HepG2 (cell line): ENCODE data around the gene MATN1. TPM values are rescaled to one million over a fixed set of nuclear protein-coding genes. Genes with fewer than 3 reads are reported as not detected.
A peak's percentile ranks its signal among the peaks of the same experiment; 100 is the strongest.

Source experiments
- ATAC-seq: fragments of 200-7000 bp; cut with Tn5 transposase; 3 replicates; pipeline ENCODE4 v1.9.1; 2020; ENCODE audit warnings: mild to moderate bottlenecking, moderate library complexity
- BruUV-seq: library from RNA; stranded (reverse); fragments of 400-500 nt; replicated peaks from 2 replicates; lab custom pipeline; 2021; lab: Mats Ljungman, UMichigan
- CTCF ChIA-PET: fragments of 300-600 bp; formaldehyde crosslinking; extraction: SDS; loops from one replicate; lab custom pipeline; 2021; ENCODE audit warnings: low total read pairs, inconsistent platforms, low intra/inter-chr PET ratio; lab: Yijun Ruan, JAX
- POLR2A ChIA-PET: fragments of 350-600 bp; sonication (Branson Sonifier 250); formaldehyde crosslinking; loops from one replicate; lab custom pipeline; 2020; ENCODE audit warnings: antibody characterized with exemption, inconsistent platforms; lab: Yijun Ruan, JAX
- DNase-seq: peaks from one replicate; pipeline ENCODE4 v3.0.0-alpha.2; 2015; ENCODE audit warnings: low spot score
- FAIRE-seq: peaks from 3 replicates; lab custom pipeline; 2011; peaks lifted over from hg19 to GRCh38; lab: Jason Lieb, UNC
- H2AFZ ChIP-seq: one replicate; pipeline ENCODE4 v1.6.1; 2011; ENCODE audit warnings: low read length, inconsistent platforms
- H3K27ac ChIP-seq: fragments of 300-600 bp; 3 replicates; pipeline ENCODE4 v1.8.0; 2011; ENCODE audit warnings: mixed run types, mild to moderate bottlenecking, mixed read lengths, low read length, inconsistent platforms; ENCODE audit not compliant: insufficient read depth; ENCODE audit errors: extremely low read length
- H3K27me3 ChIP-seq, 2 experiments: fragments of 200-600 bp in 1 of 2; 2 replicates in 1 of 2; 3 replicates in 1 of 2; pipeline versions ENCODE4 v1.6.0 to v1.8.0; 2011; ENCODE audit warnings: low read length in 2 of 2, mild to moderate bottlenecking in 2 of 2, moderate library complexity in 2 of 2, inconsistent platforms in 1 of 2; ENCODE audit not compliant: insufficient read depth in 2 of 2, control insufficient read depth in 1 of 2
- H3K36me3 ChIP-seq, 2 experiments: fragments of 200-600 bp in 1 of 2; replicated peaks in 1 of 2; 2 replicates in 1 of 2; 3 replicates in 1 of 2; pipeline versions ENCODE4 v1.5.1 to v1.8.0; 2011; ENCODE audit warnings: low read length in 2 of 2, inconsistent platforms in 1 of 2; ENCODE audit not compliant: insufficient read depth in 2 of 2, control insufficient read depth in 1 of 2
- H3K4me1 ChIP-seq: 2 replicates; pipeline ENCODE4 v1.5.1; 2012; ENCODE audit warnings: low read length, inconsistent platforms; ENCODE audit not compliant: insufficient read depth
- H3K4me2 ChIP-seq: 2 replicates; pipeline ENCODE4 v1.6.0; 2011; ENCODE audit warnings: low read depth, low read length, inconsistent platforms
- H3K4me3 ChIP-seq, 3 experiments: fragments of 200-600 bp in 1 of 3; sonication (generic), shearing (Covaris generic) in 1 of 3; replicated peaks in 1 of 3; 2 replicates each; pipeline ENCODE4 v1.5.1; 2011 to 2016; ENCODE audit warnings: low read length in 3 of 3, inconsistent platforms in 2 of 3, low read depth in 2 of 3, mild to moderate bottlenecking in 2 of 3, control low read depth in 1 of 3, mixed read lengths in 1 of 3; ENCODE audit not compliant: insufficient read depth in 1 of 3
- H3K79me2 ChIP-seq: one replicate; pipeline ENCODE4 v1.6.1; 2011; ENCODE audit warnings: low read length, inconsistent platforms; ENCODE audit not compliant: insufficient read depth
- H3K9ac ChIP-seq: 2 replicates; pipeline ENCODE4 v1.6.0; 2011; ENCODE audit warnings: mild to moderate bottlenecking, low read depth, low read length, inconsistent platforms; ENCODE audit not compliant: insufficient read depth
- H3K9me3 ChIP-seq: 2 replicates; pipeline ENCODE4 v1.5.1; 2012; ENCODE audit warnings: mild to moderate bottlenecking, low read length
- H4K20me1 ChIP-seq: 2 replicates; pipeline ENCODE4 v1.6.0; 2011; ENCODE audit warnings: inconsistent platforms, mild to moderate bottlenecking, low read length, moderate library complexity; ENCODE audit not compliant: insufficient read depth
- BCLAF1 ChIP-seq: fragments of 450-650 bp; IDR thresholded peaks from 2 replicates; pipeline ENCODE4 v1.6.1; 2017; ENCODE audit warnings: mild to moderate bottlenecking
- DDIT3 ChIP-seq: sonication (generic); formaldehyde crosslinking; IDR thresholded peaks from 2 replicates; pipeline ENCODE4 v1.4.0; 2020; ENCODE audit warnings: mild to moderate bottlenecking, missing genetic modification reagents
- EED ChIP-seq: sonication (generic); formaldehyde crosslinking; IDR thresholded peaks from 2 replicates; pipeline ENCODE4 v1.5.0; 2020; ENCODE audit warnings: mild to moderate bottlenecking, missing genetic modification reagents
- KDM3A ChIP-seq: IDR thresholded peaks from 2 replicates; pipeline ENCODE4 v1.6.1; 2018; ENCODE audit warnings: low read depth, missing compliant biosample characterization
- MLX ChIP-seq: IDR thresholded peaks from 2 replicates; pipeline ENCODE4 v1.6.1; 2016
- NR3C1 ChIP-seq: sonication (generic); formaldehyde crosslinking; IDR thresholded peaks from 2 replicates; pipeline ENCODE4 v1.4.0; 2020; ENCODE audit warnings: missing genetic modification reagents
- PRMT3 ChIP-seq: sonication (generic); formaldehyde crosslinking; IDR thresholded peaks from 2 replicates; pipeline ENCODE4 v1.8.1; 2022; ENCODE audit warnings: low read depth, mild to moderate bottlenecking, moderate library complexity, missing genetic modification reagents, borderline replicate concordance
- RAD21 ChIP-seq: fragments of 450-650 bp; formaldehyde crosslinking; IDR thresholded peaks from 2 replicates; pipeline ENCODE4 v1.5.0; 2020; ENCODE audit warnings: mild to moderate bottlenecking
- RFXAP ChIP-seq: sonication (generic); formaldehyde crosslinking; IDR thresholded peaks from 2 replicates; pipeline ENCODE4 v1.4.0; 2020; ENCODE audit warnings: missing genetic modification reagents, borderline replicate concordance
- SKIL ChIP-seq: sonication (generic); formaldehyde crosslinking; IDR thresholded peaks from 2 replicates; pipeline ENCODE4 v1.8.0; 2022; ENCODE audit warnings: missing genetic modification reagents, mild to moderate bottlenecking, moderate library complexity, borderline replicate concordance
- TGIF2 ChIP-seq: IDR thresholded peaks from 2 replicates; pipeline ENCODE4 v1.6.1; 2016; ENCODE audit warnings: control low read depth, missing compliant biosample characterization
- TSC22D2 ChIP-seq: sonication (generic); formaldehyde crosslinking; IDR thresholded peaks from 2 replicates; pipeline ENCODE4 v1.5.1; 2020; ENCODE audit warnings: missing genetic modification reagents, mild to moderate bottlenecking, borderline replicate concordance
- ZBTB37 ChIP-seq: sonication (generic); formaldehyde crosslinking; IDR thresholded peaks from 2 replicates; pipeline ENCODE4 v1.4.0; 2020; ENCODE audit warnings: mild to moderate bottlenecking, missing genetic modification reagents
- ZFP1 ChIP-seq: IDR thresholded peaks from 2 replicates; pipeline ENCODE4 v1.6.1; 2016
- ZNF382 ChIP-seq: sonication (generic); formaldehyde crosslinking; IDR thresholded peaks from 2 replicates; pipeline ENCODE4 v1.5.0; 2020; ENCODE audit warnings: missing genetic modification reagents, mild to moderate bottlenecking, borderline replicate concordance
- ZNF468 ChIP-seq: sonication (generic); formaldehyde crosslinking; IDR thresholded peaks from 2 replicates; pipeline ENCODE4 v1.8.0; 2022; ENCODE audit warnings: mild to moderate bottlenecking, moderate library complexity, missing genetic modification reagents
- ZSCAN22 ChIP-seq: sonication (generic); formaldehyde crosslinking; IDR thresholded peaks from 2 replicates; pipeline ENCODE4 v1.4.0; 2020; ENCODE audit warnings: mild to moderate bottlenecking, missing genetic modification reagents
- WGBS: methylation state at CpG from one replicate; pipeline ENCODE4 v1.1.6; 2017; ENCODE audit warnings: low lambda C conversion rate; 5-methylcytosine and 5-hydroxymethylcytosine counted together
- in situ Hi-C: cut with HindIII; loops from 2 replicates; pipeline ENCODE4 v1.10.0; 2017; ENCODE audit warnings: low pct_unique_long_range_greater_than_20kb; ENCODE audit not compliant: extremely low pct_ligation_motif_present
- intact Hi-C: fragments of 100-400 bp; cut with micrococcal nuclease; formaldehyde crosslinking; loops from one replicate; pipeline ENCODE4 v1.10.0; 2022; ENCODE audit not compliant: unreplicated experiment
- polyA plus RNA-seq, 8 experiments: library from polyadenylated mRNA; depleted of rRNA in 3 of 8; stranded (reverse) in 7 of 8; unstranded in 1 of 8; fragments of >200 nt; fragmentation: Illumina TruSeq in 4 of 8; extraction: Trizol in 4 of 8; gene quantifications; 2 replicates each; pipeline versions ENCODE4 v1.2.1 to v1.2.3, GENCODE V29; 2011 to 2016; ENCODE audit warnings: low read depth in 4 of 8, missing spikeins in 1 of 8, mixed read lengths in 1 of 8; ENCODE audit not compliant: insufficient read depth in 1 of 8
- total RNA-seq, 5 experiments: library from RNA; depleted of rRNA; stranded (reverse); fragments of >200 nt; fragmentation: Illumina TruSeq; extraction: Trizol; gene quantifications; 2 replicates each; pipeline ENCODE4 v1.2.3, GENCODE V29; 2016; ENCODE audit warnings: low read depth in 1 of 5

Gene MATN1
- total and polyA plus RNA-seq, 2 of the 13 experiments (the other 11 are each of a cell fraction or from before 2014, with no cell fraction given) = 0.04 to 0.05 TPM

GRCh38 chr1:30718091-30718635, 5.2 kb downstream of the MATN1 start (continued):
- TF ChIP-seq ZBTB37 (CRISPR knock-in tag) = peak; percentile 52; the same call in 1 of the 2 replicates

- FAIRE-seq = no peak
- WGBS = 80% methylated on average over 2 of the region's 8 CpGs
- Histone ChIP-seq H3K79me2 (no peaks in the 10 kb centered on the region), H3K36me3 (no peaks in the 10 kb centered on the region), H4K20me1 (no peaks in the 10 kb centered on the region), H3K4me3 (no peak overlapping the region), H2AFZ (no peak overlapping the region), H3K9ac (no peak overlapping the region), H3K4me1 (peaks cover 11% of the 10 kb centered on the region), H3K27ac (no peak overlapping the region), H3K27me3 (no peaks in the 10 kb centered on the region), H3K4me2 (no peak overlapping the region), H3K9me3 (peaks cover 11% of the 10 kb centered on the region)
- in situ Hi-C loops (loop anchor here (5.0 to 10.0 kb wide), 3 partner anchors 61 to 1472 kb away; no protein-coding TSS in a partner anchor), intact Hi-C loops (no loop called here)
- ChIA-PET CTCF (no interaction called here), POLR2A (no interaction called here)
- no peak for DNase-seq
- ATAC-seq = no peak
- BruUV-seq = no TSS peak
- TF ChIP-seq TSC22D2 = no peak
- no peak for TF ChIP-seq TGIF2 (CRISPR knock-in tag)
- no peak for TF ChIP-seq ZNF468 (CRISPR knock-in tag)
- TF ChIP-seq PRMT3 = no peak
- no peak for TF ChIP-seq EED (CRISPR knock-in tag)
- no peak for TF ChIP-seq ZFP1
- TF ChIP-seq DDIT3 = no peak
- no peak for TF ChIP-seq BCLAF1
- no peak for TF ChIP-seq NR3C1
- no peak for TF ChIP-seq MLX (CRISPR knock-in tag)
- TF ChIP-seq RAD21 = no peak
- no peak for TF ChIP-seq SKIL (CRISPR knock-in tag)
- no peak for TF ChIP-seq ZSCAN22
- no peak for TF ChIP-seq RFXAP (CRISPR knock-in tag)
- no peak for TF ChIP-seq ZNF382 (CRISPR knock-in tag)
- TF ChIP-seq KDM3A (CRISPR knock-in tag) = no peak
Measured at GRCh38 chr1:30716646-30717045, 6.7 kb downstream of the MATN1 start.
